ENCODE results near the gene CHRNA9.

- TF ChIP-seq, protein P1, sequence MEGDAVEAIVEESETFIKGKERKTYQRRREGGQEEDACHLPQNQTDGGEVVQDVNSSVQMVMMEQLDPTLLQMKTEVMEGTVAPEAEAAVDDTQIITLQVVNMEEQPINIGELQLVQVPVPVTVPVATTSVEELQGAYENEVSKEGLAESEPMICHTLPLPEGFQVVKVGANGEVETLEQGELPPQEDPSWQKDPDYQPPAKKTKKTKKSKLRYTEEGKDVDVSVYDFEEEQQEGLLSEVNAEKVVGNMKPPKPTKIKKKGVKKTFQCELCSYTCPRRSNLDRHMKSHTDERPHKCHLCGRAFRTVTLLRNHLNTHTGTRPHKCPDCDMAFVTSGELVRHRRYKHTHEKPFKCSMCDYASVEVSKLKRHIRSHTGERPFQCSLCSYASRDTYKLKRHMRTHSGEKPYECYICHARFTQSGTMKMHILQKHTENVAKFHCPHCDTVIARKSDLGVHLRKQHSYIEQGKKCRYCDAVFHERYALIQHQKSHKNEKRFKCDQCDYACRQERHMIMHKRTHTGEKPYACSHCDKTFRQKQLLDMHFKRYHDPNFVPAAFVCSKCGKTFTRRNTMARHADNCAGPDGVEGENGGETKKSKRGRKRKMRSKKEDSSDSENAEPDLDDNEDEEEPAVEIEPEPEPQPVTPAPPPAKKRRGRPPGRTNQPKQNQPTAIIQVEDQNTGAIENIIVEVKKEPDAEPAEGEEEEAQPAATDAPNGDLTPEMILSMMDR (IDR thresholded peaks at IDR 0.05) = peak in 1 of 6 experiments; percentile 14
- no peak for TF ChIP-seq POLR2A (IDR thresholded peaks at IDR 0.05)
Measured at GRCh38 chr4:40388239-40388638, 53.1 kb downstream of the CHRNA9 start.

Data from thyroid gland (tissue), 4 donors.